ENCODE measurements around the gene FOCAD.
"Not testable (repeated sequence)": the region's sequence is repeated elsewhere in the genome, so short reads cannot be mapped to it uniquely, and the experiment has no call there.

GRCh38 chr9:20673537-20673936 is 10.5 kb upstream of the FOCAD start:
- TF ChIP-seq, protein P1, sequence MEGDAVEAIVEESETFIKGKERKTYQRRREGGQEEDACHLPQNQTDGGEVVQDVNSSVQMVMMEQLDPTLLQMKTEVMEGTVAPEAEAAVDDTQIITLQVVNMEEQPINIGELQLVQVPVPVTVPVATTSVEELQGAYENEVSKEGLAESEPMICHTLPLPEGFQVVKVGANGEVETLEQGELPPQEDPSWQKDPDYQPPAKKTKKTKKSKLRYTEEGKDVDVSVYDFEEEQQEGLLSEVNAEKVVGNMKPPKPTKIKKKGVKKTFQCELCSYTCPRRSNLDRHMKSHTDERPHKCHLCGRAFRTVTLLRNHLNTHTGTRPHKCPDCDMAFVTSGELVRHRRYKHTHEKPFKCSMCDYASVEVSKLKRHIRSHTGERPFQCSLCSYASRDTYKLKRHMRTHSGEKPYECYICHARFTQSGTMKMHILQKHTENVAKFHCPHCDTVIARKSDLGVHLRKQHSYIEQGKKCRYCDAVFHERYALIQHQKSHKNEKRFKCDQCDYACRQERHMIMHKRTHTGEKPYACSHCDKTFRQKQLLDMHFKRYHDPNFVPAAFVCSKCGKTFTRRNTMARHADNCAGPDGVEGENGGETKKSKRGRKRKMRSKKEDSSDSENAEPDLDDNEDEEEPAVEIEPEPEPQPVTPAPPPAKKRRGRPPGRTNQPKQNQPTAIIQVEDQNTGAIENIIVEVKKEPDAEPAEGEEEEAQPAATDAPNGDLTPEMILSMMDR (IDR thresholded peaks at IDR 0.05; ENCODE audit: low read length) = not testable (repeated sequence)
- not testable (repeated sequence) for TF ChIP-seq EZH2 (IDR thresholded peaks at IDR 0.05; ENCODE audit: borderline replicate concordance, low read length)
